Thoracic aorta endothelial cell (primary cell): ENCODE results near the gene SYT12. TPM values are rescaled to one million over a fixed set of nuclear protein-coding genes. Genes with fewer than 3 reads are reported as not detected.

Experiments
- total RNA-seq: library from RNA; depleted of rRNA; stranded (reverse); fragments of >200 nt; gene quantifications from 2 replicates; pipeline ENCODE4 v1.2.3, GENCODE V29; 2012

SYT12 gene, protein sequence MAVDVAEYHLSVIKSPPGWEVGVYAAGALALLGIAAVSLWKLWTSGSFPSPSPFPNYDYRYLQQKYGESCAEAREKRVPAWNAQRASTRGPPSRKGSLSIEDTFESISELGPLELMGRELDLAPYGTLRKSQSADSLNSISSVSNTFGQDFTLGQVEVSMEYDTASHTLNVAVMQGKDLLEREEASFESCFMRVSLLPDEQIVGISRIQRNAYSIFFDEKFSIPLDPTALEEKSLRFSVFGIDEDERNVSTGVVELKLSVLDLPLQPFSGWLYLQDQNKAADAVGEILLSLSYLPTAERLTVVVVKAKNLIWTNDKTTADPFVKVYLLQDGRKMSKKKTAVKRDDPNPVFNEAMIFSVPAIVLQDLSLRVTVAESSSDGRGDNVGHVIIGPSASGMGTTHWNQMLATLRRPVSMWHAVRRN
- not detected in 2 replicates for total RNA-seq

DNA sequence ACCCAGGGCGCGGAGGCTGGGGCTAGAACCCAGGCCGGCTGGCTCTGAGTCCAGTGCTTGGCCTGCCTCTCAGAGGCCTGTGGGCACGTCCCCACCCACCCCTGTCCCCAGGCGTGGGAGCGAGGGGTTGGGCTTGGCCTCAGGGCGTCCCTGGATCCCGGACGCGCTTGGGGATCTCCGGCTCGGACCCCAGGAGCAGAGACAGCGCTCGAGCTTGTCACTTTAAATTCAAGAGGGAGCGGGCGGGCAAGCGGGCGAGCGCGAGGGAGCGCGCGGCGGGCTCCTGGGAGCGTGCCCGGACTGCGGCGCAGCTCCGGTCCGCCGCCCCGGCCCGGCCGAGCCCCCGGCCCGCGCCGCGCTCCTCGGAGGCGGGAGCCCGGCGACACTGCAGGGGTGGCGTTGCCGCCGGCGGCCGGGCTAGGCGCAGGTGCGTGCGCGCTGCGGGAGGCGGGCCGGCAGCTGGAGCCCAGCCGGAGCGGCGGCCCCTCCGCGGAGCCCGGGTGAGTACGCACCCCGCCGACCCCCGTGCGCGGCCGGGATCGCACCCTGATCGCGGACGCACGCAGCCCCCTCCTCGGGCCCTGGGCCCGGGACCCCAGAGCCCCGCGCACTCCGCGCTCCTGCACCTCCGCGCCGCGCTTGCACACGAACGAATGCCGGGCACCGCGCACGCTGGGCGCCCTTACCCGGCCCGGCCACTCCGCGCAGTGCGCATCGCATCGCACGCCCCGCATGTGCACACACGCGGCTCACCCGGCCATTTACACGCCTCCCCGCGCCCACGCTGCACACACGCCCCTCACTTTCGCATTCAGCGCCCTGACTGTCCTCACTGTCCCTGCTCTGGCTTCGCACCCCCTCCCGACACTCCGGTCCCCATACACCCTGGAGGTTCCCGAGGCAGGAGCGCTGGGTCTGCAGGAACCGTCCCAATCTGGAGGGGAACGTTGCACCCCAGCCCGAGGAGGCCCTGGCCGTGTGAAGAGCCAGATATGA is at the start of gene SYT12:
Gene SYT12 (plus strand): TSS at position 174 of the 996 bp plus-strand sequence. CDS start 7,011 bp downstream, outside the sequence.

DNA sequence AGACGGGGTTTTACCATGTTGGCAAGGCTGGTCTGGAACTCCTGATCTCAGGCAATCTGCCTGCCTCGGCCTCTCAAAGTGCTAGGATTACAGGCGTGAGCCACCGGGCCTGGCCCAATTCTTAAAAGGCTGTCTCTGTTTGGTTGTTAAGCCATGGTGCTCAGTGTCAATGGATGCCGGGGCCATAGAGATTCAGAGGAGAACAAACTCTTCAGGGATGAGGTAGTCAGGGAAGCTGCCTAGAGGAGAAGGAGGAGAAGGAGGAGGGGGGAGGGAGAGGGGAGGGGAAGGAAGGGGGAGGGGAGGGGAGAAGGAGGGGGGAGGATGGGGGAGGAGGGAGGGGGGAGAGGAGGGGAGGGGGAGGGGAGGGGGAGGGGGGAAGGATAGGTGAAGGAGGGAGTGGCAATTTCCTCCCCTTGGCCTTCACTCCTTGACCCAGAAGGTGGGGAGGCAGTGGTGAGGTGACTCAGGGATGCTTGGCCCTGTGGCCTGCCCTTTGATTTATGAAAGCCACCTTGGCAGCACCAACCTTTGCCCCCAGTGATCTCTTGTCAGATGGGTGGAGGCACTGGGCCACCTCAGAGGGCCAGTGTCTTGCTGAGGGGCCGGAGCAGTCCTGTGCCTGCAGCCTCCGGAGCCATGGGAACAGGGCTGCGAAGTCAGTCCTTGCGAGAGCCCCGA is 48.1 kb upstream of the SYT12 start, which contains the start of gene C11orf86:
Gene C11orf86 (plus strand): TSS at position 581 of the 681 bp plus-strand sequence. CDS start 59 bp downstream, at position 640.

DNA sequence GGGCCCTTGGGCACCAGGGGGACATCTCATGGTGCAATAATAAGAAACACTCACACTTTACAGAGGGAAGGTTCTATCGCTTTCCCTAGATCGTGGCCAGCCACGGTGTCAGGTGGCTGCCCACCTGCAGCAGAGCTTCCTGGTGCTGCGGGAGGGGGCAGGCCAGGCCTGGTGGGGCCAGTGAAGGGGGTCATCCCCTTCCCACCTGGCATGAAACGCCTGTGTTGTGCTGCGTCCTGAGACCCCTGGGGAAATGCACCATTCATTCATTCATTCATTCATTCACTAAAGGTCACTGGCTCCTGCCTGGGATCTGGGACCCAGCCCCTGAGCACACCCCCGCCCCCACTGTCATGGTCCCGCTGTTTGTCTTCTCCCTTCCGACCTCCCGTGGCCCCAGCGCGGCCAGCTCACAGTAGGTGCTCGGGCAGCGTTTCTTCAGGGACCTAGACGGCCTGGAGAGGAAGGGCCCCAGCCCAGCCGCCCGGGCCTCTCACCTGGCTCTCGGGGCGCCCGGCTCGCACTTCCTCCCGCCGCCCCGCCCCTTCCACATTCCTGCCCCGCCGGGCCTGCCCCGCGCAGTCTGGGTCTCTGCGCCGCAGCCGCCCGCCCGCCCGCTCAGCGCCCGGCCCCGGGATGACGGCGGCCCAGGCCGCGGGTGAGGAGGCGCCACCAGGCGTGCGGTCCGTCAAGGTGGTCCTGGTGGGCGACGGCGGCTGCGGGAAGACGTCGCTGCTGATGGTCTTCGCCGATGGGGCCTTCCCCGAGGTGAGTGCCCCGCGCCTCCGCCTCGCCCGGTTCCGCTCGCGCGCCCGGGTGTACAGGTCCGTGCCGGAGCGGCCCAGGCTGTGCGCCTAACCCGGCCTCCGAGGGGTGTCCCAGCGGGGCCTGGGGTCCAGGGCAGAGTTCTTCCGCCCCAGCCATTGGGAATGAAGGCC is 33.6 kb downstream of the SYT12 start, which contains the start of gene RHOD:
Gene RHOD (plus strand): TSS at position 581 of the 938 bp plus-strand sequence. CDS start 56 bp downstream, at position 637.

Other genes starting within 250 kb of the SYT12 start
- gene RCE1, start 179.7 kb upstream of the SYT12 start, total RNA-seq = 13.3 and 14.0 TPM in 2 replicates
- gene LRFN4, start 166.1 kb upstream of the SYT12 start, total RNA-seq = 14.9 and 24.2 TPM in 2 replicates
- gene PC, start 64.8 kb upstream of the SYT12 start, total RNA-seq = 8.9 and 9.2 TPM in 2 replicates
- gene C11orf86, start 47.8 kb upstream of the SYT12 start, total RNA-seq = not detected in 2 replicates
- gene RHOD, start 33.7 kb downstream of the SYT12 start, total RNA-seq = 5.2 and 6.8 TPM in 2 replicates
- 68.1 and 68.8 TPM in 2 replicates for gene KDM2A, start 96.1 kb downstream of the SYT12 start, total RNA-seq
- gene GRK2, start 243.3 kb downstream of the SYT12 start, total RNA-seq = 29.1 and 39.3 TPM in 2 replicates